Brain microvascular endothelial cell (primary cell): ENCODE results near the gene SCUBE1.

Experiments used
- DNase-seq: peaks from one replicate; pipeline ENCODE4 v3.0.0-alpha.2; 2020
- H3K27ac ChIP-seq: fragments of 250-450 bp; sonication (Bioruptor Pico); 2 replicates; pipeline ENCODE4 v1.5.1; 2020; ENCODE audit warnings: mild to moderate bottlenecking, moderate library complexity
- H3K27me3 ChIP-seq: fragments of 250-450 bp; sonication (Bioruptor Pico); replicated peaks from 2 replicates; pipeline ENCODE4 v1.5.1; 2020; ENCODE audit warnings: mild to moderate bottlenecking
- H3K36me3 ChIP-seq: fragments of 250-450 bp; sonication (Bioruptor Pico); replicated peaks from 2 replicates; pipeline ENCODE4 v1.5.1; 2020; ENCODE audit warnings: mild to moderate bottlenecking
- H3K4me3 ChIP-seq: 2 replicates; pipeline ENCODE4 v1.5.1; 2011; ENCODE audit warnings: low read depth, mild to moderate bottlenecking, control low read depth, low read length, moderate library complexity
- CTCF ChIP-seq: IDR thresholded peaks from 2 replicates; pipeline ENCODE4 v1.5.1; 2011; ENCODE audit warnings: low read depth, mild to moderate bottlenecking, moderate library complexity, low read length, control low read depth, inconsistent platforms; ENCODE audit errors: missing control alignments
- in situ Hi-C: cut with HindIII; loops from 2 replicates; pipeline ENCODE4 v1.10.0; 2017; ENCODE audit warnings: low sequenced_read_pairs, low pct_ligation_motif_present

SCUBE1 gene

GRCh38 chr22:43152357-43153071, 190.7 kb downstream of the SCUBE1 start:
- H3K36me3 ChIP-seq, result peaks cover 14% of the 10 kb centered on the region

GRCh38 chr22:43152003-43152356, 191.2 kb downstream of the SCUBE1 start:
- in situ Hi-C loops, result no loop called here
- Histone ChIP-seq H3K27me3 (no peaks in the 10 kb centered on the region), H3K27ac (peak overlapping the region; percentile 72), H3K36me3 (peaks cover 14% of the 10 kb centered on the region), H3K4me3 (peak overlapping the region; percentile 81)
- DNase-seq, result no peak
- TF ChIP-seq CTCF, result no peak

More at GRCh38 chr22:43152357-43153071, 190.7 kb downstream of the SCUBE1 start:
- Histone ChIP-seq H3K27me3 (no peaks in the 10 kb centered on the region), H3K27ac (peak overlapping the region; percentile 72), H3K4me3 (peak overlapping the region; percentile 81)
- in situ Hi-C loops, result no loop called here
- DNase-seq, result no peak
- no peak for TF ChIP-seq CTCF

GRCh38 chr22:43151251-43152002, 191.7 kb downstream of the SCUBE1 start, which contains the start of gene TSPO:
TSS of gene TSPO (plus strand) at chr22:43151559. CDS start at chr22:43159239, 7,680 bp downstream.
- H3K27me3 ChIP-seq, result no peaks in the 10 kb centered on the region

GRCh38 chr22:43150731-43151206, 192.4 kb downstream of the SCUBE1 start:
- Histone ChIP-seq H3K4me3 (peak overlapping the region; percentile 81), H3K27ac (no peak overlapping the region), H3K36me3 (peaks cover 8% of the 10 kb centered on the region), H3K27me3 (no peaks in the 10 kb centered on the region)
- no peak for DNase-seq
- TF ChIP-seq CTCF, result no peak
- in situ Hi-C loops, result no loop called here

More at GRCh38 chr22:43151251-43152002, 191.7 kb downstream of the SCUBE1 start, which contains the start of gene TSPO:
- peak within 1 kb of the TSS; percentile 81 for H3K4me3 ChIP-seq
- no peak for DNase-seq
- H3K36me3 ChIP-seq, result peaks cover 12% of the 10 kb centered on the region
- in situ Hi-C loops, result no loop called here
- H3K27ac ChIP-seq, result peak within 1 kb of the TSS; percentile 72
- no peak for TF ChIP-seq CTCF

GRCh38 chr22:43148581-43148980, 194.6 kb downstream of the SCUBE1 start:
- H3K4me3 ChIP-seq, result no peak overlapping the region
- no peaks in the 10 kb centered on the region for H3K36me3 ChIP-seq
- in situ Hi-C loops, result no loop called here
- no peak for DNase-seq
- H3K27me3 ChIP-seq, result no peaks in the 10 kb centered on the region
- no peak for TF ChIP-seq CTCF
- H3K27ac ChIP-seq, result no peak overlapping the region
